ENCODE measurements around the gene SORCS2.

The SORCS2 gene

DNA sequence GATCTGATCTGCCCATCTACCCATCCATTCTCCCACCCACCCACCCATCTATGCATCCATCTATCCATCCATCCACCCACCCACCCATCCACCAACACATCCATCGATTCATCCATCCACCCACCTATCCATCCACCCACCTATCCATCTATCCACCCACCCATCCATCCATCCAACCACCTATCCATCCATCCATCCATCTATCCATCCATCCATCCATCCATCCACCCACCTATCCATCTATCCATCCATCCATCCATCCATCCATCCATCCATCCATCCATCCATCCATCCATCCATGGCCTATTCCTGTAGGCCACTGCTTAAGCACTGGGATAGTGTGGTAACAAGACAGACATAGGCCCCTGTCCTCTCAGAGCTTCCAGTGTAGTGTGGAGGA lies 69.8 kb downstream of the SORCS2 start:
- H3K27me3 ChIP-seq (replicated peaks), result no peaks in the 10 kb centered on the region
- no peak overlapping the region for H3K4me3 ChIP-seq (ENCODE audit: low read depth, low read length)
- no peaks in the 10 kb centered on the region for H3K36me3 ChIP-seq (replicated peaks)
- DNase-seq, result no peak
- in situ Hi-C loops (cut with HindIII; ENCODE audit: low pct_ligation_motif_present, low sequenced_read_pairs), result no loop called here
- no peak overlapping the region for H3K27ac ChIP-seq
- no peak for TF ChIP-seq CTCF (IDR thresholded peaks at IDR 0.05; ENCODE audit: low read depth, low read length, missing control alignments)

DNA sequence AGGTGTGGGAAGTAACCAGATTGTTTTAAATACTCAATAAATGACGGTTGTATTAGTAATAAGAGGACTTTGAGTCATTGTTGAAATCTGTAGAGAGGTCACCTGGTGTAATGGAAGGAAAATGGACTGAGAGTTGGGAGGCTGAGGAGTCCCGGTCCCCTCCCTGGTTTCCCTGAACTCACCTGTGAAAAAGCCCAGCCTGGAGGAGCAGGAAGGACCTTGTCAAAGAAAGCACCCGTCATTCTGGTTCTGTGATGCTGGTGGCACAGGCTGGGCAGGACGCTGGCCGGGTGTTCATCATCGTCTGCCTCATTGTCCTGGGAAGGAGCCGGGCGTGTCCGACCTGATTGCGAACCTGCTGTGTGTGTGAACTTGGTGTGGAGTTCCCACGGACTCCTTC lies 70.8 kb downstream of the SORCS2 start:
- no peak overlapping the region for H3K4me3 ChIP-seq (ENCODE audit: low read depth, low read length)
- H3K36me3 ChIP-seq (replicated peaks), result no peaks in the 10 kb centered on the region
- no peaks in the 10 kb centered on the region for H3K27me3 ChIP-seq (replicated peaks)
- TF ChIP-seq CTCF (IDR thresholded peaks at IDR 0.05; ENCODE audit: low read depth, low read length, missing control alignments), result no peak
- H3K27ac ChIP-seq, result no peak overlapping the region
- in situ Hi-C loops (cut with HindIII; ENCODE audit: low pct_ligation_motif_present, low sequenced_read_pairs), result no loop called here
- no peak for DNase-seq

- Histone ChIP-seq H3K4me3 (ENCODE audit: low read depth, low read length) (no peak overlapping the region), H3K36me3 (replicated peaks) (no peaks in the 10 kb centered on the region), H3K27me3 (replicated peaks) (no peaks in the 10 kb centered on the region), H3K27ac (no peak overlapping the region)
- no peak for TF ChIP-seq CTCF (IDR thresholded peaks at IDR 0.05; ENCODE audit: low read depth, low read length, missing control alignments)
- DNase-seq, result no peak
- in situ Hi-C loops (cut with HindIII; ENCODE audit: low pct_ligation_motif_present, low sequenced_read_pairs), result no loop called here
These were observed 72.4 kb downstream of the SORCS2 start for GRCh38 chr4:7264694-7265093.

- no peak for TF ChIP-seq CTCF (IDR thresholded peaks at IDR 0.05; ENCODE audit: low read depth, low read length, missing control alignments)
- Histone ChIP-seq H3K36me3 (replicated peaks) (no peaks in the 10 kb centered on the region), H3K27ac (peak overlapping the region; percentile 55), H3K27me3 (replicated peaks) (no peaks in the 10 kb centered on the region), H3K4me3 (ENCODE audit: low read depth, low read length) (peak overlapping the region; percentile 12)
- peak; percentile 94 for DNase-seq
- in situ Hi-C loops (cut with HindIII; ENCODE audit: low pct_ligation_motif_present, low sequenced_read_pairs), result no loop called here
These were observed 74.4 kb downstream of the SORCS2 start for GRCh38 chr4:7266525-7267292.

DNA sequence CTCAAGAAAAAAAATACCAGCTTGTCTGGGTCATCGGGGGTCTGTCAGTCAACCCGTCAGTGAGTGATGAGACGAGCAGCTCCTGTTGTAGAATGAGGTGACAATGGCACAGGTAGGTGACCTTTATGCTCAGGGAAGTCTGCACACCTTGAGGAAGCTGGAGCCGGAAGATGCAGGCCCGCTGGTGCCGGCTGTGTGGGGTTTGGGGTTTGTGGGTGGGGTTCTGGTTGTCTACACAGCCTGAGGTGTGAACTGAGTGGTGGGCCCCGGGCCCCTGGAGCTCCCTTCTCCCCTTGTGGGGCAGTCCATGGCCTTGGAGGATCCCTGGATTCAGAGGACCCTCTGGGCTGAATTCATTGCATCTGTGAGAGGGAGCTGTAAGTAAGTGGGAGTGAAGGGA lies 75.5 kb downstream of the SORCS2 start:
- H3K27me3 ChIP-seq (replicated peaks), result no peaks in the 10 kb centered on the region
- no peaks in the 10 kb centered on the region for H3K36me3 ChIP-seq (replicated peaks)
- no peak for DNase-seq
- TF ChIP-seq CTCF (IDR thresholded peaks at IDR 0.05; ENCODE audit: low read depth, low read length, missing control alignments), result no peak
- H3K4me3 ChIP-seq (ENCODE audit: low read depth, low read length), result no peak overlapping the region
- in situ Hi-C loops (cut with HindIII; ENCODE audit: low pct_ligation_motif_present, low sequenced_read_pairs), result no loop called here
- no peak overlapping the region for H3K27ac ChIP-seq

DNA sequence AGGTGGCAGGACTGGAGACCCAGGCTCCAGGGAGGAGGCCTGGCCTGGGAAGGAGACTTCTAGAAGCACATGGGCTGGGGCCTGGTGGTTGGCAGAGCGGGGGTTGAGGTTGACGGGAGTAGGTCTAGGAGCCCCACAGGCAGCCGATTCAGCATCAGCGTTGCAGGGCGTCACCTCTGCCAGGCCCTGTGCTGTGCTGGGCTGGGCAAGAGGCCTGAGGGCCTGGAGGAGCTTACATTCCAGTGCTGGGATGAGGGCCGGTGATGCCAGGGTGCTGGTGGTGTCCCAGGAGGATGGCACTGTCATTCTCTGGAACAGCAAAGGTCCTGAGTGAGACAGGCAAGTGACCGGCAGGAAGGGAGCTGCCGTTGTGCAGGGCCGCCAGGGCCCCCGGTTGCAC lies 76.6 kb downstream of the SORCS2 start:
- no peak for DNase-seq
- Histone ChIP-seq H3K27ac (no peak overlapping the region), H3K27me3 (replicated peaks) (no peaks in the 10 kb centered on the region), H3K36me3 (replicated peaks) (no peaks in the 10 kb centered on the region), H3K4me3 (ENCODE audit: low read depth, low read length) (no peak overlapping the region)
- in situ Hi-C loops (cut with HindIII; ENCODE audit: low pct_ligation_motif_present, low sequenced_read_pairs), result no loop called here
- no peak for TF ChIP-seq CTCF (IDR thresholded peaks at IDR 0.05; ENCODE audit: low read depth, low read length, missing control alignments)

Data from brain microvascular endothelial cell (primary cell).